Choroid plexus epithelial cell (primary cell): Measurements from ENCODE around the gene CLCN2.

Experiments used
- DNase-seq: peaks from one replicate; pipeline ENCODE4 v3.0.0-alpha.2; 2010; ENCODE audit warnings: low read depth
- H3K4me3 ChIP-seq: 2 replicates; pipeline ENCODE4 v1.5.1; 2011; ENCODE audit warnings: low read depth, mild to moderate bottlenecking, control low read depth, low read length, moderate library complexity
- TF ChIP-seq, protein P1 (sequence below): conservative IDR thresholded peaks from 2 replicates; pipeline ENCODE4 v1.5.1; 2011; ENCODE audit warnings: low read depth, mild to moderate bottlenecking, control low read depth, inconsistent platforms, low read length, moderate library complexity

The CLCN2 gene

DNA sequence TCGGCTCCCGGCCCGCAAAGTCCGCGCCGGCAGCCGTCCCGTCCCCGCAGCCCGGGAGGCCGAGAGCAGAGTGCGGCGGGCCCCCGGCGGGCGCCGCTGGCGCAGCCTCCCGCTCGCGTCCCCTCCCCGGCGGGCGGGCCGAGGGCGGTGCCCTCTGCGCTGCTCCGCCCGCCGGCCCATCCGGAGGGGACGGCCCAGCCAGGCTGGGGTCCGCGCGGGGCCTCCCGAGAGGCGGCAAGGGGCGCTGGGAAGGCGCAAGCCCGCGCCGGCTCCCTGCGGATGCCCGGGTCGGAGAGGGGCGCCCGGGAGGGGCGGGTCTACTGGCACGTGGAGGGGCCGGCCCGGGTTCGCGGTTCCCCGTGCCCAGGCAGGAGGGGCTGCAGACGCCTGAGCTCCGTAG, at the start of gene CLCN2, which contains the start of gene POLR2H:
CLCN2 (minus strand) TSS at position 74 of the 400 bp plus-strand sequence. CDS start 126 bp downstream, outside the sequence.
POLR2H (plus strand) TSS at position 179 of the 400 bp plus-strand sequence. CDS start 1,783 bp downstream, outside the sequence.
- H3K4me3 ChIP-seq: peak within 1 kb of the TSS; percentile 81
- TF ChIP-seq, protein P1, sequence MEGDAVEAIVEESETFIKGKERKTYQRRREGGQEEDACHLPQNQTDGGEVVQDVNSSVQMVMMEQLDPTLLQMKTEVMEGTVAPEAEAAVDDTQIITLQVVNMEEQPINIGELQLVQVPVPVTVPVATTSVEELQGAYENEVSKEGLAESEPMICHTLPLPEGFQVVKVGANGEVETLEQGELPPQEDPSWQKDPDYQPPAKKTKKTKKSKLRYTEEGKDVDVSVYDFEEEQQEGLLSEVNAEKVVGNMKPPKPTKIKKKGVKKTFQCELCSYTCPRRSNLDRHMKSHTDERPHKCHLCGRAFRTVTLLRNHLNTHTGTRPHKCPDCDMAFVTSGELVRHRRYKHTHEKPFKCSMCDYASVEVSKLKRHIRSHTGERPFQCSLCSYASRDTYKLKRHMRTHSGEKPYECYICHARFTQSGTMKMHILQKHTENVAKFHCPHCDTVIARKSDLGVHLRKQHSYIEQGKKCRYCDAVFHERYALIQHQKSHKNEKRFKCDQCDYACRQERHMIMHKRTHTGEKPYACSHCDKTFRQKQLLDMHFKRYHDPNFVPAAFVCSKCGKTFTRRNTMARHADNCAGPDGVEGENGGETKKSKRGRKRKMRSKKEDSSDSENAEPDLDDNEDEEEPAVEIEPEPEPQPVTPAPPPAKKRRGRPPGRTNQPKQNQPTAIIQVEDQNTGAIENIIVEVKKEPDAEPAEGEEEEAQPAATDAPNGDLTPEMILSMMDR: no peak
- peak; percentile 37 for DNase-seq

GRCh38 chr3:184409946-184410500, 48.6 kb upstream of the CLCN2 start:
- TF ChIP-seq, protein P1: no peak
- no peak overlapping the region for H3K4me3 ChIP-seq
- no peak for DNase-seq

DNA sequence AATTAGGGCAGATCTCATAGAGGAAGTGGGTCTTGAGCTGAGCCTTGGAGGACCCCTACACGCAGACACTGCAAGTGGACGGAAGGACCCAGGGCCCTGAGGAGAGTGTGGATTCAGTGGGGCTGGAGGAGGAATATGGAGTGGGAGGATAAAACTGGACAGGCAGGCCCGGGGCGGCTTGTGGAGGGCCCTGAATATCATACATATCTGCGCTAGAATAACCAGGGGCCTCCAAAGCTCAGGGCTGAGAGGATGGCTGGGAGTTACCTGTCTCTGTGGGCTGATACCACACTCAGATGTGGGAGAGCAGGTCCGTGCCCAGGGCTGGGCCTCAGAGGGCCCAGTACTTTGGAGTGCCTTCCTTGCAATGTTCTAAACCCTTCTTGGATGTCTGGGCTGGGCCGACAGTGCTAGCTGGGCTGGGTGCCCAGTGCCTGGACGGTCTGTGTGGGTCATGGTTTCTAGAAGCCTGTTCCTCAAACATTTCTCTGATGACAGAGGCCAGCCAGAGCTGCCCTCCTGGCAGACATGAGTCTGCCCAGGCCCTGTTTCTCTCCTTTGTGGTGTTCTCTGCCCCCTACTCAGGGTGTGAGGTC, 48.0 kb upstream of the CLCN2 start:
- H3K4me3 ChIP-seq: no peak overlapping the region
- TF ChIP-seq, protein P1: no peak
- DNase-seq: no peak

- DNase-seq: no peak
- TF ChIP-seq, protein P1: no peak
- no peak overlapping the region for H3K4me3 ChIP-seq
Observed at GRCh38 chr3:184405075-184406030, 43.9 kb upstream of the CLCN2 start.

DNA sequence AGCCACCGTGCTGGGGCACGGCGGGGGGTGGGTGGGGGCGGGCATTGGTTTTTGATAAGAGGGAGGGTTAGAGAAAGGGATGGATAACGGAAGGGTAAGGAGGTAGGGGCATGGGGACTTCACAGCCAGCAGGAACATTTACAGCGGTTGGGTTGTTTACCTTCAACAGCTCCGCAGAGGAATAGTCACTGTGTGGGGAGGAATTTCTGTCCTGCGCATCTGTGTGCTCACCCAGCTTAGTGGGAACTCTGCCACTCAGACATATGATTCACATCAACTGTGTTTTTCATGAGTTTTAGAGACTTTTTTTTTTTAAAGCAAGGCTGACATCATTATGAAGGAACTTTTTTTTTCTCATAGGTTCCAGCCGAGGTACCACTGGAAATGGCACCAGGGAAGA, 38.0 kb upstream of the CLCN2 start:
- DNase-seq: peak; percentile 95
- TF ChIP-seq, protein P1: no peak
- H3K4me3 ChIP-seq: no peak overlapping the region

- no peak overlapping the region for H3K4me3 ChIP-seq
- TF ChIP-seq, protein P1: no peak
- no peak for DNase-seq
Observed at GRCh38 chr3:184395320-184395660, 33.9 kb upstream of the CLCN2 start.
